ENCODE measurements around the gene LPCAT1.
"Not testable (repeated sequence)": the region's sequence is repeated elsewhere in the genome, so short reads cannot be mapped to it uniquely, and the experiment has no call there.

The LPCAT1 gene

GRCh38 chr5:1431021-1431811, 92.5 kb downstream of the LPCAT1 start:
- Histone ChIP-seq H3K36me3 (ENCODE audit: insufficient read depth, low read length) (no peaks in the 10 kb centered on the region), H3K9ac (ENCODE audit: insufficient read length) (no peak overlapping the region), H3K27ac (no peak overlapping the region), H3K4me3 (no peak overlapping the region), H3K9me3 (ENCODE audit: low read depth, low read length) (0 out of 2 replicates have a peak, but pooled peaks cover 4% of the 10 kb centered on the region)
- DNase-seq (ENCODE audit: low read depth, low spot score) = no peak
- TF ChIP-seq EZH2 (IDR thresholded peaks at IDR 0.05) = no peak
- no peak for TF ChIP-seq POLR2AphosphoS5 (IDR thresholded peaks at IDR 0.05; ENCODE audit: borderline replicate concordance, low read depth, low read length)
- no peak for TF ChIP-seq FOXP2 (optimal IDR thresholded peaks at IDR 0.05; ENCODE audit: control extremely low read depth, extremely low read length, insufficient read depth)

DNA sequence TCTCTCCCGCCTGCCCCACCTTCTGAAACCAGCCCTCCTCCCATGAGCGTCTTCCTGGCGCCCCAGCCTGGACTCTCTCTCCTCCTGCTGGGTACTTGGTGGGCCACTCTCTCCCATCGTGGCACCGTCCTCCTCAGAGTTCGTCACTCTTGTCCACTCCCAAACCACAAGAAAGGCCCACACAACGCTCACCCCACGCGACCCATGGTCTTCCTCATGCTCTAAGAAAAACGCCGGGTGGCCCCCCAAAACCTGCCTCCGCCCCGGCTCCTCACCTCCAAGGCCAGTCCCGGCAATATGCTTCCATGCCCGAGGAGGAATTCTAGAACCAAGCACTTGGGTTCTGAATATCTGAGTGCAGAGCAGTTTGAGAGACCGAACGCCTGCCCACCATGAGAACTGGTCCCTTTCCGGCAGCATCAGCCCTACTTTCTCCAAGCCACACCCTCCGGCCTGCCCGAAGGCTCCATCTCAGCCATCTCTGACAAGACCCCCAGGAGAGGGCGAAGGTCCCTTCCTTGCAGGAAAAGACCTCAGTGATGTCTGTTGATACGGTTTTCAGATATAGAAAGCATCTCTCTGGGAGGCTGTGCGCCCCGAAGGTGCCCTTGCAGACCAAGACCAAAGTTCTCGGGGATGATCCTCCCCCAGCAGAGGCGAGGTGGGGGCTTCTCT, 93.5 kb downstream of the LPCAT1 start:
- Histone ChIP-seq H3K27ac (no peak overlapping the region), H3K9ac (ENCODE audit: insufficient read length) (no peak overlapping the region), H3K4me3 (no peak overlapping the region), H3K36me3 (ENCODE audit: insufficient read depth, low read length) (no peaks in the 10 kb centered on the region), H3K9me3 (ENCODE audit: low read depth, low read length) (0 out of 2 replicates have a peak, but pooled peaks cover 4% of the 10 kb centered on the region)
- DNase-seq (ENCODE audit: low read depth, low spot score) = no peak
- TF ChIP-seq FOXP2 (optimal IDR thresholded peaks at IDR 0.05; ENCODE audit: control extremely low read depth, extremely low read length, insufficient read depth) = no peak
- TF ChIP-seq EZH2 (IDR thresholded peaks at IDR 0.05) = no peak
- no peak for TF ChIP-seq POLR2AphosphoS5 (IDR thresholded peaks at IDR 0.05; ENCODE audit: borderline replicate concordance, low read depth, low read length)

DNA sequence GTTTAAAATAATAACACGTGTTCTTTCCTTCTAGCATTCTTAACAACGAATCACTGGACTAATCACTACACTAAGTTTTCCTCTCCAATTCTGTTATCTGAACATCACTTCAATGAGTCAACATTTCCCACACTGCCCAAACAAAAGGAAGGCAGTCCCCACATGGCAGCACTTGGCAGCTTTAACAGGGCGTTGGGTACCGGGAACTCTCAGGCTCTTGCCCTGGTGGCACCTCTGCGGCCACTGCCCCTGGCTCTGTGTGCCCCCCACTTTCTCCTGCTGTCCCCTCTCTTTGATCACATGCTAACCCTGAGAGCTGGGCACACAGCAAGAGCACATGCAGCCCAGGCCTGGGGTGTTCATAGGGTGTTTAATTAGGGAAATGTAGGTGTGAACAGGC, 94.3 kb downstream of the LPCAT1 start:
- H3K36me3 ChIP-seq (ENCODE audit: insufficient read depth, low read length) = no peaks in the 10 kb centered on the region
- H3K9me3 ChIP-seq (ENCODE audit: low read depth, low read length) = 0 out of 2 replicates have a peak, but pooled peaks cover 4% of the 10 kb centered on the region
- no peak overlapping the region for H3K4me3 ChIP-seq
- TF ChIP-seq FOXP2 (optimal IDR thresholded peaks at IDR 0.05; ENCODE audit: control extremely low read depth, extremely low read length, insufficient read depth) = no peak
- no peak for TF ChIP-seq POLR2AphosphoS5 (IDR thresholded peaks at IDR 0.05; ENCODE audit: borderline replicate concordance, low read depth, low read length)
- TF ChIP-seq EZH2 (IDR thresholded peaks at IDR 0.05) = no peak
- no peak overlapping the region for H3K27ac ChIP-seq
- no peak for DNase-seq (ENCODE audit: low read depth, low spot score)
- H3K9ac ChIP-seq (ENCODE audit: insufficient read length) = no peak overlapping the region

GRCh38 chr5:1429066-1429465, 94.7 kb downstream of the LPCAT1 start:
- no peak overlapping the region for H3K9ac ChIP-seq (ENCODE audit: insufficient read length)
- DNase-seq (ENCODE audit: low read depth, low spot score) = no peak
- no peak overlapping the region for H3K27ac ChIP-seq
- no peaks in the 10 kb centered on the region for H3K36me3 ChIP-seq (ENCODE audit: insufficient read depth, low read length)
- H3K4me3 ChIP-seq = no peak overlapping the region
- H3K9me3 ChIP-seq (ENCODE audit: low read depth, low read length) = 0 out of 2 replicates have a peak, but pooled peaks cover 4% of the 10 kb centered on the region
- no peak for TF ChIP-seq POLR2AphosphoS5 (IDR thresholded peaks at IDR 0.05; ENCODE audit: borderline replicate concordance, low read depth, low read length)
- TF ChIP-seq FOXP2 (optimal IDR thresholded peaks at IDR 0.05; ENCODE audit: control extremely low read depth, extremely low read length, insufficient read depth) = no peak
- TF ChIP-seq EZH2 (IDR thresholded peaks at IDR 0.05) = no peak

- H3K27ac ChIP-seq = no peak overlapping the region
- no peak for DNase-seq (ENCODE audit: low read depth, low spot score)
- H3K9ac ChIP-seq (ENCODE audit: insufficient read length) = no peak overlapping the region
- H3K36me3 ChIP-seq (ENCODE audit: insufficient read depth, low read length) = no peaks in the 10 kb centered on the region
- 0 out of 2 replicates have a peak, but pooled peaks cover 4% of the 10 kb centered on the region for H3K9me3 ChIP-seq (ENCODE audit: low read depth, low read length)
- no peak for TF ChIP-seq EZH2 (IDR thresholded peaks at IDR 0.05)
- no peak for TF ChIP-seq FOXP2 (optimal IDR thresholded peaks at IDR 0.05; ENCODE audit: control extremely low read depth, extremely low read length, insufficient read depth)
- no peak for TF ChIP-seq POLR2AphosphoS5 (IDR thresholded peaks at IDR 0.05; ENCODE audit: borderline replicate concordance, low read depth, low read length)
- no peak overlapping the region for H3K4me3 ChIP-seq
Observed at GRCh38 chr5:1428107-1428506, 95.7 kb downstream of the LPCAT1 start.

DNA sequence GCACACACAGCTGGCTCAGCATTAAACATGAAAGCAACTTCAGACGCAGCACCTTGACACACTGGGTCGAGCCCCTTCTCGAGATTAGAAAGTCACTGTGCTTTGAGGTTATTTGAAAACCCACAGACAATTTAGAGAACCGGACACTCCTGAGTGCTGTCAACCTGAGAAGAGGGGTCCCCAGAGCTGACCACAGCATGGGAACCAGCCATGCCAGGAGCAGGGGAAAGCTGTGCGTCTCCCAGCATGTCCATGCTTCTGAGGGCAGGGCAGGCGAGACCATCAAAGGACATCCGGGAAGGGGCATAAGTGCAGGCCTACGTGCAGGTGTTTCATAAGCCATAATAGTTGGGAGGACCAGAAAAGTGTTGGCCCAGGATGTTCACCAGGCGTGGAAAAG, 99.0 kb downstream of the LPCAT1 start:
- TF ChIP-seq EZH2 (IDR thresholded peaks at IDR 0.05) (no peak), POLR2AphosphoS5 (IDR thresholded peaks at IDR 0.05; ENCODE audit: borderline replicate concordance, low read depth, low read length) (no peak), FOXP2 (optimal IDR thresholded peaks at IDR 0.05; ENCODE audit: control extremely low read depth, extremely low read length, insufficient read depth) (no peak)
- DNase-seq (ENCODE audit: low read depth, low spot score) = no peak
- Histone ChIP-seq H3K9ac (ENCODE audit: insufficient read length) (no peak overlapping the region), H3K36me3 (ENCODE audit: insufficient read depth, low read length) (no peaks in the 10 kb centered on the region), H3K4me3 (no peak overlapping the region), H3K9me3 (ENCODE audit: low read depth, low read length) (0 out of 2 replicates have a peak, but pooled peaks cover 4% of the 10 kb centered on the region), H3K27ac (no peak overlapping the region)

DNA sequence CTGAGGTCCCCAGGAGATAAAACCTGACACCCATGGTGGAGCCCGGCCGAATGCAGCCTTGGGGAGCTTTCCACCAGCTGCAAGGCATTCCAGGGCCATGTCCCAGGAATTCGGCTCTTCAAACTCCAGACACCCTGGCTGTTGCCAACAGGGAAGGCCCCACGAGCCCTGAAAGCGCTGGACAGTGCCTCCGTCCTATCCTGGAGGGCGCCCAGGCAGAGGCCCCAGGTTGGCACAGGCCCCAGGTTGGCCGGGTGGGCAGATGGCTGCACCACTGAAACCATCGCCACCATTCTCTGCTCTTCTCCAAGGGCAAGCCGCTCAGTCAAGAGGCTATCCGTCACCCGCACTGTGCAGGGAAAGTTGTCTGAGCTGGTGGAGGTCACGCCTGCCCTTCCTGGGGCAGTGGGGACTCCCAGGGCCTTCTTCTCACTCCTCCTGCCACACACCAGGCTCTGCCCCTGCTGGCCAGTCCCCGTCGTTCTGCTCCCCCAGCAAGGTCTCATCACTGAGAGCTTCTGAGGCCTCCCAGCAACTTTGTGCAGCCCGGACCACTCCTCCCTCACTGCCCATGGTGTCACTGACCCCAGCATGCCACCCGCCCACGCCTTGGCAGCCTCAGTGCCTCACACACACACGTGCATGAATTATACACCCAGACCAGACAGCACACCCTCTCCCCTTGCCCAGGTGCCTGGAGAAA, 99.7 kb downstream of the LPCAT1 start:
- TF ChIP-seq FOXP2 (optimal IDR thresholded peaks at IDR 0.05; ENCODE audit: control extremely low read depth, extremely low read length, insufficient read depth) (no peak), EZH2 (IDR thresholded peaks at IDR 0.05) (no peak), POLR2AphosphoS5 (IDR thresholded peaks at IDR 0.05; ENCODE audit: borderline replicate concordance, low read depth, low read length) (no peak)
- Histone ChIP-seq H3K36me3 (ENCODE audit: insufficient read depth, low read length) (no peaks in the 10 kb centered on the region), H3K27ac (no peak overlapping the region), H3K9ac (ENCODE audit: insufficient read length) (no peak overlapping the region), H3K4me3 (no peak overlapping the region), H3K9me3 (ENCODE audit: low read depth, low read length) (0 out of 2 replicates have a peak, but pooled peaks cover 4% of the 10 kb centered on the region)
- DNase-seq (ENCODE audit: low read depth, low spot score) = no peak

DNA sequence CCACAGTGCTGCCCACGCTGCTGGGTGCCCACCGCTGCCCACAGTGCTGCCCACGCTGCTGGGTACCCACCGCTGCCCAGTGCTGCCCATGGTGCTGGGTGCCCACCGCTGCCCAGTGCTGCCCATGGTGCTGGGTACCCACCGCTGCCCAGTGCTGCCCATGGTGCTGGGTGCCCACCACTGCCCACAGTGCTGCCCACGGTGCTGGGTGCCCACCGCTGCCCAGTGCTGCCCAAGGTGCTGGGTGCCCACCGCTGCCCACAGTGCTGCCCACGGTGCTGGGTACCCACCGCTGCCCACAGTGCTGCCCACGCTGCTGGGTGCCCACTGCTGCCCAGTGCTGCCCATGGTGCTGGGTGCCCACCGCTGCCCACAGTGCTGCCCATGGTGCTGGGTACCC, 101.2 kb downstream of the LPCAT1 start:
- not testable (repeated sequence) for H3K9ac ChIP-seq (ENCODE audit: insufficient read length); DNase-seq (ENCODE audit: low read depth, low spot score); H3K36me3 ChIP-seq (ENCODE audit: insufficient read depth, low read length); H3K27ac ChIP-seq; H3K4me3 ChIP-seq; H3K9me3 ChIP-seq (ENCODE audit: low read depth, low read length)

All from SK-N-MC (cell line).